Loucy (cell line): ENCODE measurements around the gene NSUN5.
"Not testable (repeated sequence)": the region's sequence is repeated elsewhere in the genome, so short reads cannot be mapped to it uniquely, and the experiment has no call there.

Source experiments
- H2AFZ ChIP-seq: fragments of 200-600 bp; sonication (generic); 2 replicates; pipeline ENCODE4 v1.6.0; 2016; ENCODE audit warnings: antibody characterized with exemption, mild to moderate bottlenecking, low read length, moderate library complexity
- H3F3A ChIP-seq: fragments of 200-600 bp; 2 replicates; pipeline ENCODE4 v1.6.0; 2016; ENCODE audit warnings: antibody characterized with exemption, low read depth, mild to moderate bottlenecking
- H3K27me3 ChIP-seq: fragments of 200-600 bp; sonication (generic); 2 replicates; pipeline ENCODE4 v1.6.1; 2014; ENCODE audit warnings: low read length, mild to moderate bottlenecking; ENCODE audit not compliant: insufficient read depth, poor library complexity, severe bottlenecking
- H3K36me3 ChIP-seq: fragments of 200-600 bp; sonication (generic); 2 replicates; pipeline ENCODE4 v1.6.1; 2016; ENCODE audit warnings: low read length; ENCODE audit not compliant: insufficient read depth
- H3K4me1 ChIP-seq: fragments of 200-600 bp; sonication (generic); 2 replicates; pipeline ENCODE4 v1.5.1; 2014; ENCODE audit warnings: low read length, mild to moderate bottlenecking; ENCODE audit not compliant: insufficient read depth, poor library complexity, severe bottlenecking
- H3K4me2 ChIP-seq: fragments of 200-600 bp; sonication (generic); 2 replicates; pipeline ENCODE4 v1.6.0; 2014; ENCODE audit warnings: antibody characterized with exemption, low read length, low read depth, mild to moderate bottlenecking; ENCODE audit not compliant: poor library complexity, severe bottlenecking
- H3K4me3 ChIP-seq: fragments of 200-600 bp; sonication (generic); 2 replicates; pipeline ENCODE4 v1.5.1; 2014; ENCODE audit warnings: low read length, mild to moderate bottlenecking, mixed read lengths; ENCODE audit not compliant: poor library complexity, severe bottlenecking
- H3K79me2 ChIP-seq: fragments of 200-600 bp; sonication (generic); 2 replicates; pipeline ENCODE4 v1.6.1; 2014; ENCODE audit warnings: low read length; ENCODE audit not compliant: insufficient read depth
- H3K9ac ChIP-seq: fragments of 200-600 bp; sonication (generic); 2 replicates; pipeline ENCODE4 v1.6.0; 2014; ENCODE audit warnings: mild to moderate bottlenecking, low read depth, low read length, moderate library complexity; ENCODE audit not compliant: poor library complexity, severe bottlenecking
- H3K9me2 ChIP-seq: fragments of 200-600 bp; sonication (generic); replicated peaks from 2 replicates; pipeline ENCODE4 v1.6.1; 2016; ENCODE audit warnings: low read depth, low read length, mixed read lengths
- H3K9me3 ChIP-seq: fragments of 200-600 bp; sonication (generic); 2 replicates; pipeline ENCODE4 v1.6.1; 2014; ENCODE audit warnings: mild to moderate bottlenecking, antibody characterized with exemption, low read length, low read depth; ENCODE audit not compliant: insufficient read depth
- H4K20me1 ChIP-seq: fragments of 200-600 bp; sonication (generic); 2 replicates; pipeline ENCODE4 v1.6.0; 2014; ENCODE audit warnings: antibody characterized with exemption, low read length, mild to moderate bottlenecking; ENCODE audit not compliant: insufficient read depth, poor library complexity, severe bottlenecking
- CTCF ChIP-seq: fragments of 200-600 bp; sonication (generic); conservative IDR thresholded peaks from 2 replicates; pipeline ENCODE4 v1.5.1; 2014; ENCODE audit warnings: mild to moderate bottlenecking, antibody characterized with exemption, low read length

NSUN5 gene

GRCh38 chr7:73324081-73324845 is 15.6 kb upstream of the NSUN5 start:
- not testable (repeated sequence) for H3K9me3 ChIP-seq, H3K4me1 ChIP-seq, H3K9me2 ChIP-seq, H3K36me3 ChIP-seq, H3F3A ChIP-seq, H3K79me2 ChIP-seq, H4K20me1 ChIP-seq, H3K9ac ChIP-seq, H3K4me3 ChIP-seq, H3K27me3 ChIP-seq
- TF ChIP-seq CTCF = peak; percentile 52
- Histone ChIP-seq H2AFZ (peak overlapping the region; percentile 67; the same call in 1 of the 2 replicates), H3K4me2 (peak overlapping the region; percentile 37)

- not testable (repeated sequence) for H3K79me2 ChIP-seq, H3K9ac ChIP-seq, H3K27me3 ChIP-seq, H3K36me3 ChIP-seq, H3K4me1 ChIP-seq, H3K9me3 ChIP-seq, H3K9me2 ChIP-seq, H3F3A ChIP-seq, H4K20me1 ChIP-seq, H3K4me3 ChIP-seq
- H2AFZ ChIP-seq = peak overlapping the region; percentile 67; the same call in 1 of the 2 replicates
- H3K4me2 ChIP-seq = peak overlapping the region; percentile 37
These were observed 14.9 kb upstream of the NSUN5 start for GRCh38 chr7:73323434-73324080.

- H3K79me2 ChIP-seq, H3K9ac ChIP-seq, H3K36me3 ChIP-seq, H3K4me1 ChIP-seq, H4K20me1 ChIP-seq, H3K4me3 ChIP-seq, H3K9me3 ChIP-seq, H3F3A ChIP-seq, H3K27me3 ChIP-seq, H2AFZ ChIP-seq, H3K4me2 ChIP-seq, H3K9me2 ChIP-seq: not testable (repeated sequence)
These were observed 11.4 kb upstream of the NSUN5 start for GRCh38 chr7:73320009-73320408.

GRCh38 chr7:73319541-73319940 is 10.9 kb upstream of the NSUN5 start:
- H3K9me3 ChIP-seq, H3K27me3 ChIP-seq, H3K4me1 ChIP-seq, H3K36me3 ChIP-seq, H3K9me2 ChIP-seq, H2AFZ ChIP-seq, H3K4me3 ChIP-seq, H3F3A ChIP-seq, H4K20me1 ChIP-seq, H3K4me2 ChIP-seq, H3K9ac ChIP-seq, H3K79me2 ChIP-seq: not testable (repeated sequence)

GRCh38 chr7:73318656-73319204 is 10.1 kb upstream of the NSUN5 start:
- H3K27me3 ChIP-seq, H4K20me1 ChIP-seq, H3K4me1 ChIP-seq, H3K9me3 ChIP-seq, H3K9me2 ChIP-seq, H3K36me3 ChIP-seq, H3K79me2 ChIP-seq, H2AFZ ChIP-seq, H3F3A ChIP-seq, H3K4me3 ChIP-seq, H3K4me2 ChIP-seq, H3K9ac ChIP-seq: not testable (repeated sequence)
